ENCODE results near the gene PSORS1C1. TPM values are rescaled to one million over a fixed set of nuclear protein-coding genes. Genes with fewer than 3 reads are reported as not detected.
"Not testable (repeated sequence)": the region's sequence is repeated elsewhere in the genome, so short reads cannot be mapped to it uniquely, and the experiment has no call there.

PSORS1C1 gene
- polyA plus RNA-seq, 1 donor from 2014 or later, result not detected

DNA sequence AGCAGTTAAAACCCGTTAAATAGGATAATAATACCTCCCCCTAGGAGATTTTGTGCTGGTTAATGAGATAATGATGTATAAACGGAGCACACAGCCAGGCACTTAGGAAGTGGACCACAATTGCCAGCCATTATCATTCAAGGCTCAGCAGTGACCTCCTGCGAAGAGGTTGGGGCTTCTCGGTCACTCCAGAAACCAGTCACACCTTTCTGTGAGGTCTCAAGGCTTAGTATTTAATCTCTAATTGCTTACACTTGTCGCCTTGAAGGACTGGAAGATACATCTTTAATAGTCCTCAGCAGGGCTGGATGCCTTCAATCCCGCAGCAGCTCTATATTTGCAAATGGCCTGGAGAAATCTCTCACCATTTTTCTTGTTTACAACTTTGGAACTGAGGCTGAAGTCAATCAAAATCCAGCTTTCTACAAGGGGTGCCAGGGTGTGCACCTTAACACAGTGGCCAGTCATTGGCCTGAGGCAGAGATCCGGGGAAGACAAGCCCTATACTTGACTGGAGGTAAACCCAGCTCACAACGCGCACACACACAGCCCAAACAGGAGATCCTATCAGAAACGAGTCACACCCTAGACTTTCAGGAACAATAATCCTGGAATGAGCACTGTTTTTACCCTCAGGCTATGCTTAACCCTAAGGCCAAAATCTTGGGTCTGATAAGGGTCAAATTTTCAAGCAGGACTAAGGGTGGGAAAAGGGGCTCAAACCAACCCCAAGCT is 54.7 kb downstream of the PSORS1C1 start:
- H3K36me3 ChIP-seq (ENCODE audit: insufficient read depth, low read length), result no peaks in the 10 kb centered on the region
- H3K9me2 ChIP-seq (ENCODE audit: insufficient read depth, low read length), result no peaks in the 10 kb centered on the region
- no peak overlapping the region for H2AFZ ChIP-seq (ENCODE audit: low read depth, low read length)
- TF ChIP-seq MXI1 (conservative IDR thresholded peaks at IDR 0.05; ENCODE audit: poor library complexity, severe bottlenecking) (no peak), TAF1 (IDR thresholded peaks at IDR 0.05; ENCODE audit: low read depth) (no peak), EZH2 (IDR thresholded peaks at IDR 0.05; ENCODE audit: borderline replicate concordance, insufficient read depth, low read length, poor library complexity, severe bottlenecking) (no peak), POLR2AphosphoS5 (IDR thresholded peaks at IDR 0.05) (no peak), RAD21 (conservative IDR thresholded peaks at IDR 0.05) (no peak), SMC3 (conservative IDR thresholded peaks at IDR 0.05; ENCODE audit: poor library complexity) (no peak), EP300 (conservative IDR thresholded peaks at IDR 0.05; ENCODE audit: poor library complexity, severe bottlenecking) (no peak)
- TF ChIP-seq, protein P1, sequence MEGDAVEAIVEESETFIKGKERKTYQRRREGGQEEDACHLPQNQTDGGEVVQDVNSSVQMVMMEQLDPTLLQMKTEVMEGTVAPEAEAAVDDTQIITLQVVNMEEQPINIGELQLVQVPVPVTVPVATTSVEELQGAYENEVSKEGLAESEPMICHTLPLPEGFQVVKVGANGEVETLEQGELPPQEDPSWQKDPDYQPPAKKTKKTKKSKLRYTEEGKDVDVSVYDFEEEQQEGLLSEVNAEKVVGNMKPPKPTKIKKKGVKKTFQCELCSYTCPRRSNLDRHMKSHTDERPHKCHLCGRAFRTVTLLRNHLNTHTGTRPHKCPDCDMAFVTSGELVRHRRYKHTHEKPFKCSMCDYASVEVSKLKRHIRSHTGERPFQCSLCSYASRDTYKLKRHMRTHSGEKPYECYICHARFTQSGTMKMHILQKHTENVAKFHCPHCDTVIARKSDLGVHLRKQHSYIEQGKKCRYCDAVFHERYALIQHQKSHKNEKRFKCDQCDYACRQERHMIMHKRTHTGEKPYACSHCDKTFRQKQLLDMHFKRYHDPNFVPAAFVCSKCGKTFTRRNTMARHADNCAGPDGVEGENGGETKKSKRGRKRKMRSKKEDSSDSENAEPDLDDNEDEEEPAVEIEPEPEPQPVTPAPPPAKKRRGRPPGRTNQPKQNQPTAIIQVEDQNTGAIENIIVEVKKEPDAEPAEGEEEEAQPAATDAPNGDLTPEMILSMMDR (IDR thresholded peaks at IDR 0.05; ENCODE audit: poor library complexity, severe bottlenecking), result no peak
- TF ChIP-seq, protein P2, sequence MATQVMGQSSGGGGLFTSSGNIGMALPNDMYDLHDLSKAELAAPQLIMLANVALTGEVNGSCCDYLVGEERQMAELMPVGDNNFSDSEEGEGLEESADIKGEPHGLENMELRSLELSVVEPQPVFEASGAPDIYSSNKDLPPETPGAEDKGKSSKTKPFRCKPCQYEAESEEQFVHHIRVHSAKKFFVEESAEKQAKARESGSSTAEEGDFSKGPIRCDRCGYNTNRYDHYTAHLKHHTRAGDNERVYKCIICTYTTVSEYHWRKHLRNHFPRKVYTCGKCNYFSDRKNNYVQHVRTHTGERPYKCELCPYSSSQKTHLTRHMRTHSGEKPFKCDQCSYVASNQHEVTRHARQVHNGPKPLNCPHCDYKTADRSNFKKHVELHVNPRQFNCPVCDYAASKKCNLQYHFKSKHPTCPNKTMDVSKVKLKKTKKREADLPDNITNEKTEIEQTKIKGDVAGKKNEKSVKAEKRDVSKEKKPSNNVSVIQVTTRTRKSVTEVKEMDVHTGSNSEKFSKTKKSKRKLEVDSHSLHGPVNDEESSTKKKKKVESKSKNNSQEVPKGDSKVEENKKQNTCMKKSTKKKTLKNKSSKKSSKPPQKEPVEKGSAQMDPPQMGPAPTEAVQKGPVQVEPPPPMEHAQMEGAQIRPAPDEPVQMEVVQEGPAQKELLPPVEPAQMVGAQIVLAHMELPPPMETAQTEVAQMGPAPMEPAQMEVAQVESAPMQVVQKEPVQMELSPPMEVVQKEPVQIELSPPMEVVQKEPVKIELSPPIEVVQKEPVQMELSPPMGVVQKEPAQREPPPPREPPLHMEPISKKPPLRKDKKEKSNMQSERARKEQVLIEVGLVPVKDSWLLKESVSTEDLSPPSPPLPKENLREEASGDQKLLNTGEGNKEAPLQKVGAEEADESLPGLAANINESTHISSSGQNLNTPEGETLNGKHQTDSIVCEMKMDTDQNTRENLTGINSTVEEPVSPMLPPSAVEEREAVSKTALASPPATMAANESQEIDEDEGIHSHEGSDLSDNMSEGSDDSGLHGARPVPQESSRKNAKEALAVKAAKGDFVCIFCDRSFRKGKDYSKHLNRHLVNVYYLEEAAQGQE (IDR thresholded peaks at IDR 0.05; ENCODE audit: borderline replicate concordance), result no peak
- H3K9me3 ChIP-seq (ENCODE audit: low read length), result no peaks in the 10 kb centered on the region
- no peak overlapping the region for H3K27ac ChIP-seq (ENCODE audit: low read length)
- no peaks in the 10 kb centered on the region for H4K20me1 ChIP-seq (ENCODE audit: insufficient read depth)
- no peaks in the 10 kb centered on the region for H3F3A ChIP-seq (ENCODE audit: insufficient read depth, low read length, poor library complexity, severe bottlenecking)
- no peak overlapping the region for H3K9ac ChIP-seq (ENCODE audit: low read length)
- no peak overlapping the region for H3K4me3 ChIP-seq (ENCODE audit: low read length)
- no peaks in the 10 kb centered on the region for H3K79me2 ChIP-seq (replicated peaks; ENCODE audit: insufficient read depth, low read length)
- no peak overlapping the region for H3K4me2 ChIP-seq (ENCODE audit: low read length)
- no peaks in the 10 kb centered on the region for H3K27me3 ChIP-seq (ENCODE audit: insufficient read depth, low read depth, low read length)

- not testable (repeated sequence) for H3K4me3 ChIP-seq (ENCODE audit: low read length); H3K79me2 ChIP-seq (replicated peaks; ENCODE audit: insufficient read depth, low read length); H3K4me2 ChIP-seq (ENCODE audit: low read length); H3K27me3 ChIP-seq (ENCODE audit: insufficient read depth, low read depth, low read length); H3K9ac ChIP-seq (ENCODE audit: low read length); H3K36me3 ChIP-seq (ENCODE audit: insufficient read depth, low read length); H3F3A ChIP-seq (ENCODE audit: insufficient read depth, low read length, poor library complexity, severe bottlenecking); H3K9me3 ChIP-seq (ENCODE audit: low read length); H2AFZ ChIP-seq (ENCODE audit: low read depth, low read length); H3K9me2 ChIP-seq (ENCODE audit: insufficient read depth, low read length); H4K20me1 ChIP-seq (ENCODE audit: insufficient read depth); H3K27ac ChIP-seq (ENCODE audit: low read length)
Measured at GRCh38 chr6:31169858-31170599, 55.4 kb downstream of the PSORS1C1 start.
